HG03108 (cell line): Measurements from ENCODE around the gene TENM3.
"Not testable (repeated sequence)": the region's sequence is repeated elsewhere in the genome, so short reads cannot be mapped to it uniquely, and the experiment has no call there.

Experiments
- ATAC-seq: cut with Tn5 transposase; IDR thresholded peaks from one replicate; pipeline ENCODE4 v1.9.1; 2021; ENCODE audit warnings: moderate library complexity; ENCODE audit not compliant: unreplicated experiment

The TENM3 gene

GRCh38 chr4:182243204-182243603 is at the start of gene TENM3:
TSS of gene TENM3 (plus strand) at chr4:182243402. CDS start at chr4:182324021, 80,619 bp downstream.
- not testable (repeated sequence) for ATAC-seq

GRCh38 chr4:182194091-182194824 is 48.9 kb upstream of the TENM3 start:
- no peak for ATAC-seq

GRCh38 chr4:182197611-182198010 is 45.6 kb upstream of the TENM3 start:
- no peak for ATAC-seq

GRCh38 chr4:182201871-182202270 is 41.3 kb upstream of the TENM3 start:
- no peak for ATAC-seq

GRCh38 chr4:182202650-182203049 is 40.6 kb upstream of the TENM3 start:
- ATAC-seq, result no peak

GRCh38 chr4:182203872-182204411 is 39.3 kb upstream of the TENM3 start:
- no peak for ATAC-seq

GRCh38 chr4:182205306-182205705 is 37.9 kb upstream of the TENM3 start:
- ATAC-seq, result no peak

- no peak for ATAC-seq
These were observed 36.9 kb upstream of the TENM3 start for GRCh38 chr4:182206266-182206665.

GRCh38 chr4:182206916-182207315 is 36.3 kb upstream of the TENM3 start:
- ATAC-seq, result no peak

- no peak for ATAC-seq
These were observed 35.3 kb upstream of the TENM3 start for GRCh38 chr4:182207830-182208396.

- ATAC-seq, result no peak
These were observed 34.6 kb upstream of the TENM3 start for GRCh38 chr4:182208526-182209050.

- ATAC-seq, result no peak
These were observed 30.9 kb upstream of the TENM3 start for GRCh38 chr4:182212211-182212761.

- ATAC-seq, result no peak
These were observed 30.2 kb upstream of the TENM3 start for GRCh38 chr4:182213004-182213403.

- no peak for ATAC-seq
These were observed 28.1 kb upstream of the TENM3 start for GRCh38 chr4:182215148-182215547.

- no peak for ATAC-seq
These were observed 27.2 kb upstream of the TENM3 start for GRCh38 chr4:182216005-182216404.

- no peak for ATAC-seq
These were observed 23.7 kb upstream of the TENM3 start for GRCh38 chr4:182219411-182220056.

GRCh38 chr4:182221987-182222386 is 21.2 kb upstream of the TENM3 start:
- ATAC-seq, result no peak

- no peak for ATAC-seq
These were observed 20.4 kb upstream of the TENM3 start for GRCh38 chr4:182222766-182223165.

- no peak for ATAC-seq
These were observed 19.5 kb upstream of the TENM3 start for GRCh38 chr4:182223708-182224107.

GRCh38 chr4:182224192-182224850 is 18.9 kb upstream of the TENM3 start:
- ATAC-seq, result no peak
